Middle frontal gyrus (tissue), 1 donor: ENCODE data around the gene PTPN1.

ENCODE experiments used
- DNase-seq: peaks from one replicate; pipeline ENCODE4 v3.0.0-alpha.2; 2015; ENCODE audit warnings: low spot score; ENCODE audit errors: extremely low spot score

Gene PTPN1

DNA sequence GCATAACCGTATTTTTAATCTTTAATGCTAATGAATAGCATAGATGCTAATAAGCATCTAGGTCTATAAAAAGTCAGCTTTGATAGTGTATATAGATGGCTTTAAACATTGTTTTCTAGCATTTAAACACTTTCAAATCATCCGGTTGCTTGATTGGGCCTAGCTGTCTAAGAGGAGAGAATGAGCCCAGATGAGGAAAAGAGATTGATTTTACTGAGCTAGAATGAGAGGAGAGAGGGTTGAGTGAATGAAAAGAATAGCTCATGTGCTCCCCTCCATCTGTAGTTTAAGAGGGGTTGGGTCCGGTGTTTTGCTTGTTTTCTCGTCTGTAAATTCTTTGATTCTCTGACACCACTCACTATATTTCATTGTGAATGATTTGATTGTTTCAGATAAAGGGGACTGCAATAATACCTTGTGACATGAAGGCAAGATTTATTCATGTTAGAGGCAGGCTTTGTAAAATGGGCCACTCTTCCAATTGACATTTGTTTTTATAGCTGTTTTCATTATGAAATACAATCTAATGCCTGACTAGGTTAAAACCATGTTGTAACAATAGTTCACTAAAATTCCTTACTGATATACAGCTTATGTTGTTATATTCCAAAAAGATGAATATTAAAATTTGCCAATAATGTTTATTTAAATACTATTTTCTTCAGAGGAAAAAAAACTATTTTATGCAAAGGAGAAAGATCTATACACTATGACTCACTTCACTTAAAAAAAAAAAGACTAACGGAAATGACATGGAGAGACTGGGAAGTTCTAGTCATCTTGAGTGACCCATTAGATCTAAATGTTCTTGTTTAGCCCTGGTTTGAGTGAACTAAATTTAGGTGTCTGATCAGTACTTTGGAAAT lies 3.2 kb downstream of the PTPN1 start:
- DNase-seq: no peak

DNA sequence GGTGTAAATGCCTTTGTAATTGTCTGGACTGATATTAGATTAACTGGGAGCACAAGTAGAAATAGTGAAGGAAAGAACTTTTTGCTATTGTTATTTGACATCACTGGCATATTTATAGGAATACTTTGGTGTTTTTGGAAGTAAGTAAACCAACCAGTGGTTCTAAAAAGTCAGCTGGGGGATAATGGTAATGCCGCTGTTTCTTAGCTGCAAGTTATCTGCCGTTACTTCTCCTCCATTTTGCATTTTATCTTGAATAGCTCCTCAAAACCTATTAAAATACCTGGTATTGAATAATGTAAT lies 3.8 kb downstream of the PTPN1 start:
- DNase-seq: no peak

DNA sequence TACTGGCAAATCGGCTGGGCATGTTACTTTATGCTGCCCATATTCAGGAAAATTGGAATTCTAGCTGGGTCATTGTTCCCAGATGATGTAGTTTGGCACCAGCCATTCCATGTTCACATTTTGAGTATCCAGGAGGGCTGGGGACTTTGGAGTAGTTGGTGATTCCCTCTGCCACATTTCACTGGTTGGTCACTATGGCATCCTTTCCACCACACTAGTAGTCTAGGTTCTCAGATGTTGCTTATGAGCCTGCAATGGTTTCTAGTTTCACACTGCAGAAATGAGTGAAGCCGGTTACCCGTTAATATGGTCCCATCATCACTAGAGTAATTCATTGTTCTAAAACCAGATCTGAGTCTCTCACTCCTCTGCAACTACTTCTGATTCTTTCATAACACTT lies 4.6 kb downstream of the PTPN1 start:
- DNase-seq: no peak

DNA sequence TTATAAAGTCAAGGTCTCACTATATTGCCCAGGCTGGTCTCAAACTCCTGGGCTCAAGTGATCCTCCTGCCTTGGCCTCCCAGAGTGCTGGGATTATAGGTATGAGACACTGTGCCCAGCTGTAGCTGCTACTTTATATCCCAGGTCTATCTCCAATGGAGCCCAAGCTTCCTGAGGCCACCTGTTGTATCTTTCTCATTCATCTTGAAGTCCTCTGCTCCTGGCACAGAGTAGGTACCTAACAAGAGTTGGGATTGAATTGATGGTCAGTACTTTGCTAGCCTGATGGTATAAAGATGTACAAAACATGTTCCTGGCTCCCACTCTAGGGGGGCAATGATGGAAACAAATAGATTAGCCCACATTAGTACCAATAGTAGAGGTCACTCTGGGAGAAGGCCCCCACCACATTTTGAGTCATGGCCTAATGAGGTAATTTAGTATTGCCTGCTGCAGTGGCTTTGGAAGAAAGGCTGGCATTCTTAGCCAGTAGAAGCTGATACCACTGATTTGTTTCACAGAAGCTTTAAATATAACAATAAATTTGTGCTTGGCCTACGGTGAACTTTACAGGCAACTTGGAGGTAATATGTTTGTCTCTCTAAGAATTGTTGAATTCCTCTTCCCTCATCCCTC lies 5.4 kb downstream of the PTPN1 start:
- DNase-seq: no peak

DNA sequence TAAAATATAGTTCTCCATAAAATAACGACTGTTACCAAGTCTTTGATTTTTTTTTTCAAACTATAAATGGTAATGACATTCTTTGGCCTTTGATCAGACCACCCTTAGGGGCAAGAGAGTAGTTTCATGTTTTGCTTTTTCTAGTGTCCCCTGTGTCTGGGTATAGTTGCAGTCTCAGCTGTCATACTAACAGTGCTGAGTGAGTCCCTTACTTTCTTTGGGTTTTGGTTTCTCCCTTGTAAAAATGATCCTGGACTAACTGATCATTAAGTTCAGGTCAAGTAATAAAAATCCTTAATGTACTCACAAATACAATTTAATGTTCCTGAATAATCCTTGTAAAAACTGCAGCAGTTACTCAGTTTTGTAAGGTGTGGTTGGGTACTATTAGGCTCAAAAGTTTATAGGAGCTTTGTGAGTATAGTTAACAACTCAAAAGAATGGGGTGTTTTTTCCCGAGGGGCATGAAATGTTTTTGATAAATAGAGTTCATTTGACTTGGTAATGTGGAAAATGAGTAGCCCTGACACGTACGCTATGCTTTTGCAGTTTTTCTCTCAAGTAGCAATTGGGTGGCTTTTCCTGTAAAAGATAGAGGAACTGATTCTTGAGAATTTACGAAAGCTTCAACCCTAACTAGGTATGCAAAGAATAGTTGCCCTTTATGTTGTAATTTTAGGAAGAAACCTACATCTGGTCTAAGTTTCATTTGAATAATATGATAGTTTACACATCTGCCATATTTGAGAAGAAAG lies 6.2 kb downstream of the PTPN1 start:
- no peak for DNase-seq

DNA sequence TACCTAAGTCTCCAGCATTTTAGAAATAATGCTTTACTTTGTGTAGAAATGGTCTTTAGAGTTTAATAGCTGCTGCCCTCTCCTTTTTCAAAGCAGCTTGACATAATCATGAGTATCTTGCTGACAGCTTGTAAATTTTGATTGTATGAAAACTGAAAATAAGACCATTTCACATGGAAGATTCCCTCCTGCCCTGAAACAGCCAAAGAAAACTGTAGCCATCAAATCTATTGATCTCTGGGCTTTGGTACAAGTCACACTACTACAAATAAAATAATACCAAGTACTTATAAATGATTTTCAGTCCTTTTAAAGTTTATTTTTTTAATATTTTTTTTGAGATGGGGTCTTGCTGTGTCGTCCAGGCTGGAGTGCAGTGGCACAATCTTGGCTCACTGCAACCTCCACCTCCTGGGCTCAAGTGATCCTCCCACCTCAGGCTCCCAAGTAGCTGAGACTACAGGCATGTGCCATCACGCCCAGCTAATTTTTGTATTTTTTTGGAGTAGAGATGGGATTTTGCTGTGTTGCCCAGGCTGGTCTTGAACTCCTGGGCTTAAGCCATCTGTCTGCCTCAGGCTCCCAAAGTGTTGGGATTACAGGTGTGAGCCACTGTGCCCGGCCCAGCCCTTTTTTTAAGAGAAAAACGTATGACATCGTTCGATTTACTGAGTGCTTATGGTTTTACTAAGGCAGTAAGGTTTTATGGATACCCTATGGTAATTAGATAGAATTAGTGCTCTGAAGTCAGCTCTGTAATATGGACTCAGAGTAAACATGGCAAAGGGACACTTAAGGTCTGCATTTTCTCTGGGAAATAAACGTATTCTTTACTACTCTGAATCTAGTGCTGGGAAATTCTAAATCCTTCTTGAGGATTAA lies 7.0 kb downstream of the PTPN1 start:
- DNase-seq: no peak

DNA sequence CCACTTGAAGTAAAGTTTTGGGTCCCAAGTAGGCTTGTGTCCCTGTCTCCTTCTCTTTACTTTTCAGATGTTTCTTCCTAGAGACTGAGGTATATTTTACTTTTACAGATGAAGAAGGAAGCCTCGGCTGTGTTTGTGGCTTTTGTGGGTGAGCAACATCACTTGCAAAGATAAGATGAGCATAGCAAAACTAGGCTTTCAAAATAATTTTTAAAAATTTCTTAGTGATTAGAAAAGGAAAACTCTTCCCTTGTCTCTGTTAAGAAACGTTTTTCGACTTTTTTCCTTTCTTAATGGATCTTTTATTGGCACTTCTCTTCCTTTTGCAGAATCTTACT lies 7.6 kb downstream of the PTPN1 start:
- DNase-seq: no peak

DNA sequence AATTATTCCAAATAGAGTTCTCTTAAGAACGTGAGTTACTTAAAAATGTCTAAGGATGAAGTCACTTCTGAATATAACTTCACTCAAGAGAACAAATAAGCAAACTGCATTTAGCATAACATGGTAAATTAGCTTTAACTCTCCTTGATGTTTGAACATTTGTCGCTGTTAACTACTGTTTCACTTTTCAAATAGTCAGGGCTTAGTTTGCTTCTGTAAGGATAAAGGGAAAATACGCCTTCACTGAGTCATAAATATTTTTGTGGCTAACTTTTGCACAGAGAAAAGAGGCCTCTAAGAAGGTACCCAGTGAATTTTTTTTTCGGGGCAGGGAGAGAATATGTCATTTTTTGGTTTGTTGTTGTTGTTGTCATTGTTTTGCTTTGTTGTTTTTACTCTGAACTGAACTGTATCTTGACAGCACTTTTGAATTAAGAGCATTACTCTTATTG lies 8.1 kb downstream of the PTPN1 start:
- DNase-seq: no peak

DNA sequence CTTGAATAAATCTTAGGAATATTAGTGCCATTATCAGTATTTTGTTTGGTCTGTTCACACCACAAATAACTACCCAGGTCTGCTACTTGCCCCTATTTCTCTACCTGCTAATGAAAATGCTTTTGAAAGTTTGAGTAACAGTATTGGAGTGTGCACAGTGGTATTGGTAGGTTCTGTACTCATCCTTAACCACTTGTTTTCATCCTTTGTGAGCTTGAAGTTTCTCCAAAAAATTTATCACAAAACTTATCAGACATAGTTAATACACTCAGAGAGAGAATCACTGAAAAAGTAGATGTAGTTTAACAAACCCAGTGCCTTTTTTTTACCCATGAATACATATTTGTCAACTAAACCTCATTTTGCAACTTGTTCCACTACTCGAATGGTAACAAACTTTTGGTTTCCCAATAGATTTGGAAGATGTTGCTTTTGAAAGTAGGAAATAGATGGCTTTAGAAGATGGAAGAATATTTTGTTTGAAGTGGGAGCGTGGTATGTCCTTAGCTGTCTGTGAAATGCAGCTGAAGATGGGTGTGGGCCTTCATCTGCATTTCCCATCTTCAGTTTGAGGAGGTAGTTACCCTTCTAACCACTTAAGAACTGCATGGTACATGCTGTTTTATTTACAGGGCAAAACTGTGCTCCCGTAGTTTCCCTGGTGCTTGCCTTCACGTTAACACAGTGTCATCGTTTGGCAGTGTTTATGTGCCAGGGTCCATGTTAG lies 9.0 kb downstream of the PTPN1 start:
- no peak for DNase-seq

DNA sequence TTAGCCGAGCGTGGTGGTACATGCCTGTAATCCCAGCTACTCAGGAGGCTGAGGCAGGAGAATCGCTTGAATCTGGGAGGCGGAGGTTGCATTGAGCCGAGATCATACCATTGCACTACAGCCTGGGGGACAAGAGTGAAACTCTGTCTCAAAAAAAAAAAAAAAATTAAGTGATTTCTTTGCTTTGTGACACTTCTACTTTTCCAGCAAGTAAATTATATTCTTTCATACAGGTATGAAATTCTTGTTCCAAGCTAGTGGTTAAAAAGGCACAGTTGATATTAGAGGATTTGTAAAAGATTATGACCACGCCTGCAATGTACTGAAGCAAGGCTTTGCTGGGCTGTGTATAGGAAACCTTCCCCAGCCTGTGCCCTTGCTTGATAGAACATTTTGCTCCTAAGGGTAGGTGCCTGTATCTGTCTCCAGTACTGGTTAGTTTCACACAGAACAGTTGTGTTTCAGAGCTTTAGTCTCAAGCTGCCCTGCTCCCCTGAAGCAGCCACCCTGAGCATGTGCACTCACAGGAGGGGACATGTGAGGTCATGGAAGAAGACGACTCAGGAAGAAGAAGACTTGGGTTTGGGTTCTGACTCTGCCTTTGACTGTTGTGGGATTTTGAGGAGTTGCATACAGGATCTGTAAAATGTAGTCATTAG lies 10.2 kb downstream of the PTPN1 start:
- no peak for DNase-seq

DNA sequence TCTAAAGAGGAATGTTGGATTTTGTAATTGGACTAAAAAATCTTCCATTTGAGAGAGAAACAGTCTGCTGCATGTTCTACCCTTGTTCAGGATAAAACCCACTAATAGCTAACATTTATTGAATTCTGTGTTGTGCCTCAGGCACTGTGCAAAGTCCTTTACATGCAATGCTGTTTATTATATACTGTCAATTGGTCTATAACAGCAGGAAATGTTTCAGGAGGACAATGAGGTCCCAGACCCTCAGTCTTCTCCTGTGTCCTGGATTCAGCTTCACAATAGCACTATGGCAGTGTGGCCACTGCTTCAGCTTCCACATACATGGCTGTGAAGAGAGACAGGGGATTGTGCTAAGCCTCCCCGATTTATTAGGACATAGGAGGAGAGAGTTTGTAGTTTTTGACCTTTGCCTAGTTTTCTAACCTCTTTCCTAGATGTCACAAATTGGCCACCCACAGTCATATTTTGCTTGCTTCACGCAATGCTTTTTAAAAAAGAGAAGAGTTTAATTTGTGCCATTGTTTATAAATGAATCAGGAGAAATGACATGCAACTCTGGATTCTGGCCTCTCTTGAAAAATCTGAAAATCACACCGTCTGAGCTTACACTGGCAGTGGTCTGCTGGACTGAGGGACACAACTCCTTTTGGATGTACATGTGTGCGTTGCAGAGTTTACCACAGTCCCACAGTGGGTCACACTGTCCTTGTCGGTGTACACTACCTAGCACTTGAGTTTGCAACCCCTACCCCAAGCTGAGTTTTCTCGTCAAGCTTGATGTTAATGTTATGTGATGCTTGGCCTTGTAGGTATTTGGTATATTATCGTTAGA lies 11.3 kb downstream of the PTPN1 start:
- DNase-seq: no peak

DNA sequence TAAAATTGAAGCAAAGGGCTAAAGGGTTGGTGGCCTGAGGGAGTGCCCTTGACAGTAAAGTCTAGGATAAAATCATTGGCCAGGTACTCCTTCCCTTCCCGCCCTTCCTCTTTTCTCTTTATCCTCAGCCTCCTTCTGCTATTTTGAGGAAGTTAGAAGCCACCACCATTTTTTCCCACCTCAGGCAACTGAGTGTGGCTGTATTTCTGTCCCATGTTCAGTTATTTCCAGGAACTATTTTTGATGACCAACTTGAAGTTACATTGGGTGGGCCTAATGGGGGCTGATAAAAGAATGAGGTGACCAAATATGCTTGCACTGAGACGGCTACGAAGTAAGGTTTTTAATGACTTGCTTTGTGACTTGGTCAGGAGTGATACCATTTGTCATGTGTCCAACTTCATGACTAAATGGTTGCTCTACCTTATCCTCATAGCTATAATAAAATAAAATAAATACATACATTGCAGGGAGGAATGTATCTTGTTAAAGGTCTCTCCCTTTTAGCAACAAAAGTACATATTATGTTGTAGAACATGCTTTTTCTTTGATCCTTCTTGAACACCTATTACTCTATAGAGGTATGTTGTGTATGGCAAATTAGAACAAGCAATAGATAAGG lies 12.0 kb downstream of the PTPN1 start:
- DNase-seq: no peak

DNA sequence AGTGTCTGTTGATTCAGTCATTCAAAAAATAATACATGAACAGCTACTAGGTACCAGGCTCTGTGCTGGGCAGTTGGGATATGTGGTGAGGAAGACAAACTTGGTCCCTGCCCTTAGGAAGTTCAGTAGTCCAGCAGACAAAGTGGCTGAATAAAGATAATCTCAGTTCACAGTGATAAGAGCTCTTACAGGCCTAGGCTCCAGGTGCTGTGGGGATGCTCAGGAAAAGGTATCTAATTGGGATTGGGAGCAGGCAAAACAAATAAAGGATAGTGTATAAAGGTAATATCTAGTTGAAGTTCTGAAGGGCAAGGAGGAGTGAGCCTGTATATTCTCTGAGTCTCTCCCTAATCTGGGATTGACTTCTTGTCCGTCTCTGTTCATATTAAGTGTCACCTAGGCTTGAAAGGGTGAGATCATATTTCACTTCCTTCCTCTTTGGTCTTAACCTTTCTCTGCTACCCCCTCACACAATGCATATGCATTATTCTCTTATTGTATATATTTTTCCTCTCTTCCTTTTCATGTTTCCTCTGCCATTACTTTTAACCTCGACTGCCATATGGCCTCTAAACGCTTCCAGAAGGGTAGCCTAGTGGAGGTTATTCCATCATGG lies 13.5 kb downstream of the PTPN1 start:
- no peak for DNase-seq

DNA sequence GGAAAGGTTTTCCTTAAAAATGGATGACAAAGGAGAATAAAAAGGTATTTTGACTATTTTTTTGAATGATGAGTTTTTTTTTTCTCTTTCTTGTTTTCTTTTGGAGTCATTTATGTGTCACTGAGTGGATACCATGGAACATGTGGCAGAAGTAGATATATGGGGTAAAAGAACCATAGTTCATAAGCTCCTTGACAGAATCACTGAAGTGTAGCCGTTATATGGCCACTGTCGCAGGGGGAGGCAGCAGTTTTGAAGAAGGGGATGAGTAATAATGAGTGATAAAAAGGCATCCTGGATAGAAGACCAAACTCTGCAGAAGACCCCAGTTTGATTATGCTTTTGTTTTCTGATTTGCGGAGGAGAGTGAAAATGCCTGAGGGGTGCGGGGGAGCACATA lies 15.5 kb downstream of the PTPN1 start:
- DNase-seq: no peak

DNA sequence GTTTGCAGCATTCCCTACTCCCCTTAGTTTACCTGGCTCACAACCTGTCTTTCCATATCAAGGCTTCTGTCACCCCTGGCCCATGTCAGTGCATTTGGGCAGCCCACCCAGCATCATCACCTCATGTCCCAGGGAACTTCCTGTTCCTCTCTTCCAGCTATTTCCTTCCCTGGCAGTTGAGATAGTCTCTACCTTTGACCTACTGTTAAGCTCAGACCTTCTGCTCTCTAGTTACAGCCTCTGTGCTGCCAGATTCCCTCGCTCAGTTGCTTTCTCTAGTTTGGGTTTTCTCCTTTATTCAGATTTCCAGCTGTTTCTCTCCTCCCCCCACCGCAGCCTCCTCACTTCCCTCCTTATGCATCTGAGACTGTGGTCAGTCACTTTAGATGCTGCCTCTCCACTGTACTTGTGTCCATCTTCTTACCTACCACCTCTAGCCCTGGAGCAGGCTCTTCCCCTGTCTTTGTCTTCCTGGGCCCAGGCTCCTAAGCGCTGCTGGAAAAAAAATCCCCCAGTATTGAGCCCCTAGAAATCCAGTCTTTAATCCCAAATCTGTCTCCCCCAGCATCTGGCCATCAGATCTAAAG lies 16.3 kb downstream of the PTPN1 start:
- DNase-seq: no peak

DNA sequence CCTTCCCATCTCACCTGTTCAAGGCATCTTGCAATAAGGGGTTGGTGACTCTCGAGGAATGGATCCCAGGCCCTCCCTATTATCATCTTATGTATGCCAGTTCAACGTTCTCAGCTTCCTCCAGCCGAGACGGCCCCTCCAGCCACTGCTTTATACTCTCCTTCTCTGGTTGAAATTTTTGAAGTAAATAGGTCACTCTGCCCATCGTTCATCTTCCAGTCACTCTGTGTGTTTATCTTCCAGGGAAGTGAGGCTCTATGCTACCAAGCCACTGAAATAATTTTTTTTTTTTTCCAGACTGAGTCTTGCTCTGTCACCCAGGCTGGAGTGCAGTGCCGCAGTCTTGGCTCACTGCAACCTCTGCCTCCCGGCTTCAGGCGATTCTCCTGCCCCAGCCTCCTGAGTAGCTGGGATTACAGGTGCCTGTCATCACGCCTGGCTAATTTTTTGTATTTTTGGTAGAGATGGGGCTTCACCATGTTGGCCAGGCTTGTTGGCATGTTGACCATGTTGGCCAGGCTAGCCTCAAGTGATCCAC lies 17.0 kb downstream of the PTPN1 start:
- DNase-seq: no peak

DNA sequence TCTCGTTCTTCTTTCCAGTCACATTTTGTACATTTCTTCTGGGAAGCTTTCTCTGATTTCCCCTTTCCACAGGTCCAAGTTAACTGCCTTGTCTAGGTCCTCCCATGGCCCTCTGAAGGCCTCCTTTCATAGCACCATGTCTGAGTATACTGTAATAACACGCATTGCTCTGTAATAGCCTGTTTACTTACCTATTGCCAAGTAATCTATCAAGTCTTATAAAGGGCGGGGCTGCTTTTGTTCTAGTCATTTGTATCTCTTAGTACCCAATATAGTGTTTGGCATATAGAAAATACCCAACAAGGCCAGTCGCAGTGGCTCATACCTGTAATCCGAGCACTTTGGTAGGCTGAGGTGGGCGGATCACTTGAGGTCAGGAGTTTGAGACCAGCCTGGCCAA lies 17.9 kb downstream of the PTPN1 start:
- no peak for DNase-seq

DNA sequence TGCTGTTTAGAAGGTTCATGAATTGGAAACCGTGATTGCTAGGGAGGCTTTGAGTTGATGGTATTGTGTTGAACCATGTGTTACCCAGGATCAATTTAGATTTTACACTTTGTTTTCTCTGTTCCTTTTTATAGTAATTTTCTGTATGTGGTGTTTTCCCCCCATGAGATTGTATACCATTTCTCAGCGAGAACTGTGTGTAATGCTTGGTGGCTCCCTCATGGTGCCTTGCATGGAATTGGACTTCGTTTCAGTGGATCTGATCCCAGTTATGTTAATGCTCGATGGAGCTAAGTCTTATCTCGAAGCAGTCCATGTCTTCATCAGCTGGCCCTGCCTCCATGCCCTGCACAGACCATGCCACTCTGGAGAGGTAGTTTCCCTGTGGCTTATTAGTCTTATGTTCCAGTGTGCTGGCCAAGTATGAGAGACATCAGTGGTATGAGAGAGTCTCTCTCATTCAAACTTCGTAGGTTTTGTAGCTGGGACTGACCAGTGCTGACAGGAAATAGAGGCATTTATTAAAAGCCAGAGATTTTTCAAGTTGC lies 18.7 kb downstream of the PTPN1 start:
- no peak for DNase-seq
